Caco-2 (cell line): ENCODE results near the gene JPH2. TPM values are rescaled to one million over a fixed set of nuclear protein-coding genes. Genes with fewer than 3 reads are reported as not detected.
A peak's percentile ranks its signal among the peaks of the same experiment; 100 is the strongest.

Source experiments
- BruUV-seq: library from RNA; stranded (reverse); fragments of 400-500 nt; replicated peaks from 2 replicates; lab custom pipeline; 2021; lab: Mats Ljungman, UMichigan
- CTCF ChIA-PET: fragments of 300-600 bp; sonication (Branson Sonifier 250); formaldehyde crosslinking; loops from one replicate; lab custom pipeline; 2022; ENCODE audit warnings: antibody characterized with exemption; lab: Charles Lee
- POLR2A ChIA-PET: fragments of 300-600 bp; sonication (Branson Sonifier 250); formaldehyde crosslinking; loops from one replicate; lab custom pipeline; 2022; ENCODE audit warnings: antibody characterized with exemption; lab: Charles Lee
- DNase-seq, 2 experiments: peaks; one replicate each; pipeline versions ENCODE4 v3.0.0 to v3.0.0-alpha.2; 2020 to 2022
- H3K27me3 ChIP-seq: replicated peaks from 2 replicates; pipeline ENCODE4 v1.6.0; 2011; ENCODE audit warnings: low read length; ENCODE audit not compliant: control insufficient read depth, insufficient read depth
- H3K36me3 ChIP-seq: 2 replicates; pipeline ENCODE4 v1.5.1; 2011; ENCODE audit warnings: low read length; ENCODE audit not compliant: control insufficient read depth, insufficient read depth
- H3K4me1 ChIP-seq: fragments of 250-450 bp; sonication (Bioruptor Pico); 2 replicates; pipeline ENCODE4 v1.5.1; 2020; ENCODE audit warnings: mild to moderate bottlenecking
- H3K4me3 ChIP-seq: 2 replicates; pipeline ENCODE4 v1.5.1; 2011; ENCODE audit warnings: low read depth, mild to moderate bottlenecking, control low read depth, low read length
- H3K9me3 ChIP-seq: fragments of 250-450 bp; sonication (Bioruptor Pico); 2 replicates; pipeline ENCODE4 v1.5.1; 2020; ENCODE audit warnings: mild to moderate bottlenecking, moderate library complexity
- H3K27ac Mint-ChIP-seq: one replicate; pipeline ENCODE4 v1.8.0; 2022; ENCODE audit warnings: mixed read lengths; ENCODE audit not compliant: unreplicated experiment
- H3K27me3 Mint-ChIP-seq: one replicate; pipeline ENCODE4 v1.8.0; 2022; ENCODE audit warnings: mixed read lengths; ENCODE audit not compliant: insufficient read depth, unreplicated experiment
- H3K36me3 Mint-ChIP-seq: one replicate; pipeline ENCODE4 v1.8.0; 2022; ENCODE audit warnings: mild to moderate bottlenecking, mixed read lengths; ENCODE audit not compliant: insufficient read depth, unreplicated experiment
- H3K4me1 Mint-ChIP-seq: one replicate; pipeline ENCODE4 v1.8.0; 2022; ENCODE audit warnings: low read depth, mixed read lengths; ENCODE audit not compliant: unreplicated experiment
- H3K4me3 Mint-ChIP-seq: one replicate; pipeline ENCODE4 v1.8.0; 2022; ENCODE audit warnings: mild to moderate bottlenecking, moderate library complexity, mixed read lengths; ENCODE audit not compliant: unreplicated experiment
- H3K9me3 Mint-ChIP-seq: one replicate; pipeline ENCODE4 v1.8.0; 2022; ENCODE audit warnings: mixed read lengths; ENCODE audit not compliant: unreplicated experiment
- CTCF ChIP-seq, 2 experiments: fragments of 200-600 bp in 1 of 2; IDR thresholded peaks; 1 replicate in 1 of 2; 2 replicates in 1 of 2; pipeline versions ENCODE4 v1.5.1 to v1.8.0; 2011 to 2022; ENCODE audit warnings: antibody characterized with exemption in 1 of 2, control low read depth in 1 of 2, inconsistent platforms in 1 of 2, low read depth in 1 of 2, low read length in 1 of 2, mild to moderate bottlenecking in 1 of 2, moderate library complexity in 1 of 2; ENCODE audit not compliant: insufficient read depth in 1 of 2, severe bottlenecking in 1 of 2, unreplicated experiment in 1 of 2
- intact Hi-C: fragments of 100-400 bp; cut with micrococcal nuclease; formaldehyde crosslinking; loops from one replicate; pipeline ENCODE4 v1.10.0; 2022; ENCODE audit not compliant: unreplicated experiment
- total RNA-seq: library from RNA; stranded (reverse); gene quantifications from 2 replicates; pipeline ENCODE4 v1.2.3, GENCODE V29; 2022

The JPH2 gene
- total RNA-seq, 1 experiment from 2014 or later = 10.5 TPM

GRCh38 chr20:44145131-44145775 is 41.7 kb downstream of the JPH2 start:
- no peaks in the 10 kb centered on the region for H3K36me3 ChIP-seq
- intact Hi-C loops = no loop called here
- peaks cover 3% of the 10 kb centered on the region for H3K9me3 ChIP-seq
- TF ChIP-seq CTCF (IDR thresholded peaks at IDR 0.05; ENCODE audit: insufficient read depth in 1 of 2, low read depth in 1 of 2, low read length in 1 of 2, severe bottlenecking in 1 of 2, unreplicated experiment in 1 of 2) = no peak
- DNase-seq = peak in 1 of 2 experiments; percentile 35
- Mint-ChIP-seq H3K9me3 (peaks cover 10% of the 10 kb centered on the region), H3K4me1 (peaks cover 11% of the 10 kb centered on the region), H3K27me3 (no peaks in the 10 kb centered on the region), H3K4me3 (no peak overlapping the region), H3K27ac (peak overlapping the region; percentile 45), H3K36me3 (peaks cover 5% of the 10 kb centered on the region)
- H3K4me3 ChIP-seq = no peak overlapping the region
- H3K27me3 ChIP-seq = no peaks in the 10 kb centered on the region
- no TSS peak for BruUV-seq
- H3K4me1 ChIP-seq = peaks cover 17% of the 10 kb centered on the region
- POLR2A ChIA-PET = interaction anchor here (0.6 kb wide), 3 partner anchors 8 to 638 kb away, joined by 4 to 7 read pairs (median 5); partner anchors contain the start of gene L3MBTL1
- CTCF ChIA-PET = interaction anchor here (0.6 to 1.1 kb wide), 4 partner anchors 8 to 45 kb away, joined by 3 to 5 read pairs (median 4); no protein-coding TSS in a partner anchor

GRCh38 chr20:44143936-44144335 is 43.1 kb downstream of the JPH2 start:
- no peaks in the 10 kb centered on the region for H3K9me3 ChIP-seq
- Mint-ChIP-seq H3K9me3 (no peaks in the 10 kb centered on the region), H3K4me3 (no peak overlapping the region), H3K27ac (no peak overlapping the region), H3K4me1 (peaks cover 18% of the 10 kb centered on the region), H3K27me3 (no peaks in the 10 kb centered on the region), H3K36me3 (peaks cover 5% of the 10 kb centered on the region)
- H3K4me3 ChIP-seq = no peak overlapping the region
- no peaks in the 10 kb centered on the region for H3K27me3 ChIP-seq
- intact Hi-C loops = no loop called here
- ChIA-PET POLR2A (no interaction called here), CTCF (interaction anchor here (1.3 to 1.5 kb wide), 2 partner anchors 27 to 46 kb away, joined by 4 to 8 read pairs; no protein-coding TSS in a partner anchor)
- no peaks in the 10 kb centered on the region for H3K36me3 ChIP-seq
- no peak for TF ChIP-seq CTCF (IDR thresholded peaks at IDR 0.05; ENCODE audit: insufficient read depth in 1 of 2, low read depth in 1 of 2, low read length in 1 of 2, severe bottlenecking in 1 of 2, unreplicated experiment in 1 of 2)
- BruUV-seq = no TSS peak
- H3K4me1 ChIP-seq = peaks cover 20% of the 10 kb centered on the region
- peak in 1 of 2 experiments; percentile 28 for DNase-seq

DNA sequence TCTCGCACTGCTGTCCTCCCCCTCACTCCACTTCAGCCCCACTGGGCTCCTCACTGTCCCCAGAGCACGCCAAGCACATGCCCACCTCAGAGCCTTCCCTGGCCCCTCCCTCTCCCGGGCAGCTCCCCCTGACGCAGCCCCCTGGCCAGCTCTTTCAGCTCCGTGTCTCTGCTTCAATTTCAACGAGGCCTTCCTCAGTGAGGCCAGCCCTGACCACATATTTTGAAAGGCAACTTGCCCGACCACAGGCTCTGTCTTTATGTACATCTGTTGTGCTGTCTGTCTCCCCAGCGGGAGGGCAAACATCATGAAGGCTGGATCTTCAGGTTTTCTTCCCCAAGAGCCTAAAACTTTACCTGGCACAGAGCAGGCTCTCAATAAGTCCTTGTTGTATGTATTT is 44.6 kb downstream of the JPH2 start:
- CTCF ChIA-PET = interaction anchor here (1.6 kb wide), 2 partner anchors 26 to 48 kb away, joined by 6 to 9 read pairs; no protein-coding TSS in a partner anchor

More for the DNA sequence above, 44.6 kb downstream of the JPH2 start:
- Histone ChIP-seq H3K36me3 (no peaks in the 10 kb centered on the region), H3K9me3 (no peaks in the 10 kb centered on the region), H3K4me1 (peaks cover 35% of the 10 kb centered on the region), H3K4me3 (no peak overlapping the region), H3K27me3 (no peaks in the 10 kb centered on the region)
- POLR2A ChIA-PET = no interaction called here
- peak in 1 of 2 experiments; percentile 35 for DNase-seq
- Mint-ChIP-seq H3K4me1 (peaks cover 24% of the 10 kb centered on the region), H3K4me3 (no peak overlapping the region), H3K36me3 (peaks cover 5% of the 10 kb centered on the region), H3K9me3 (no peaks in the 10 kb centered on the region), H3K27ac (no peak overlapping the region), H3K27me3 (no peaks in the 10 kb centered on the region)
- no peak for TF ChIP-seq CTCF (IDR thresholded peaks at IDR 0.05; ENCODE audit: insufficient read depth in 1 of 2, low read depth in 1 of 2, low read length in 1 of 2, severe bottlenecking in 1 of 2, unreplicated experiment in 1 of 2)
- BruUV-seq = no TSS peak
- intact Hi-C loops = no loop called here
